B cell (primary cell): ENCODE measurements around the gene PLCG2. TPM values are rescaled to one million over a fixed set of nuclear protein-coding genes. Genes with fewer than 3 reads are reported as not detected.

ENCODE experiments used
- ATAC-seq: fragments of 200-7000 bp; cut with Tn5 transposase; one replicate; pipeline ENCODE4 v1.10.0; 2021; ENCODE audit warnings: low read depth, mild to moderate bottlenecking, moderate number of reproducible peaks, moderate library complexity
- CTCF ChIA-PET: fragments of 350-600 bp; sonication (Branson Sonifier 250); formaldehyde crosslinking; loops from one replicate; lab custom pipeline; 2021; ENCODE audit warnings: antibody characterized with exemption, inconsistent platforms; lab: Charles Lee
- POLR2A ChIA-PET: fragments of 350-600 bp; sonication (Branson Sonifier 250); formaldehyde crosslinking; loops from one replicate; lab custom pipeline; 2021; ENCODE audit warnings: antibody characterized with exemption; lab: Charles Lee
- DNase-seq: peaks from one replicate; pipeline ENCODE4 v3.0.0; 2013
- H2AFZ ChIP-seq: 2 replicates; pipeline ENCODE4 v1.6.1; 2012; ENCODE audit warnings: mild to moderate bottlenecking, low read depth, low read length; ENCODE audit not compliant: insufficient read depth, poor library complexity, severe bottlenecking
- H3K27ac ChIP-seq, 2 donors: 1 replicate in 1 of 2; 2 replicates in 1 of 2; pipeline ENCODE4 v1.5.1; 2012 to 2013; ENCODE audit warnings: low read length in 2 of 2, mild to moderate bottlenecking in 2 of 2, moderate library complexity in 1 of 2
- H3K27me3 ChIP-seq, 4 experiments: fragments of 200-600 bp in 1 of 4; sonication (generic) in 1 of 4; replicated peaks in 1 of 4; 1 replicate in 2 of 4; 2 replicates in 2 of 4; pipeline versions ENCODE4 v1.6.1 to v1.7.0; 2013 to 2016; ENCODE audit warnings: low read length in 3 of 4, mild to moderate bottlenecking in 2 of 4, mixed read lengths in 1 of 4, moderate library complexity in 1 of 4; ENCODE audit not compliant: insufficient read depth in 4 of 4, control insufficient read depth in 3 of 4; ENCODE audit errors: control extremely low read depth in 1 of 4
- H3K36me3 ChIP-seq, 2 experiments: replicated peaks in 1 of 2; 1 replicate in 1 of 2; 2 replicates in 1 of 2; pipeline versions ENCODE4 v1.6.1 to v1.7.1; 2013; ENCODE audit warnings: low read length in 1 of 2; ENCODE audit not compliant: insufficient read depth in 2 of 2, control insufficient read depth in 1 of 2; ENCODE audit errors: control extremely low read depth in 1 of 2, extremely low read depth in 1 of 2
- H3K4me1 ChIP-seq, 2 donors: fragments of 200-600 bp in 1 of 2; sonication (generic) in 1 of 2; 1 replicate in 1 of 2; 2 replicates in 1 of 2; pipeline versions ENCODE4 v1.5.1 to v1.6.1; 2013 to 2017; ENCODE audit warnings: low read length in 2 of 2; ENCODE audit not compliant: control insufficient read depth in 2 of 2, insufficient read depth in 2 of 2
- H3K4me2 ChIP-seq: replicated peaks from 2 replicates; pipeline ENCODE3; 2012; ENCODE audit warnings: mild to moderate bottlenecking, low read depth, low read length; ENCODE audit not compliant: poor library complexity, severe bottlenecking
- H3K4me3 ChIP-seq, 5 experiments: fragments of 200-600 bp in 1 of 5; sonication (generic) in 1 of 5; 1 replicate in 3 of 5; 2 replicates in 2 of 5; pipeline versions ENCODE4 v1.5.1 to v1.7.0; 2011 to 2016; ENCODE audit warnings: low read length in 4 of 5, mild to moderate bottlenecking in 4 of 5, low read depth in 2 of 5, control low read depth in 1 of 5, moderate library complexity in 1 of 5; ENCODE audit not compliant: insufficient read depth in 1 of 5; ENCODE audit errors: control extremely low read depth in 1 of 5, extremely low read depth in 1 of 5
- H3K79me2 ChIP-seq: fragments of 200-600 bp; sonication (generic); one replicate; pipeline ENCODE4 v1.6.0; 2016; ENCODE audit warnings: low read length; ENCODE audit not compliant: control insufficient read depth, insufficient read depth
- H3K9ac ChIP-seq: fragments of 200-600 bp; sonication (generic); 2 replicates; pipeline ENCODE4 v1.6.1; 2017; ENCODE audit warnings: mild to moderate bottlenecking, low read length, moderate library complexity
- H3K9me3 ChIP-seq, 3 donors: one replicate each; pipeline versions ENCODE4 v1.6.1 to v1.7.1; 2013; ENCODE audit warnings: low read length in 2 of 3; ENCODE audit not compliant: control insufficient read depth in 2 of 3, insufficient read depth in 1 of 3; ENCODE audit errors: control extremely low read depth in 1 of 3
- H4K20me1 ChIP-seq: 2 replicates; pipeline ENCODE4 v1.6.0; 2012; ENCODE audit warnings: mild to moderate bottlenecking, low read length; ENCODE audit not compliant: insufficient read depth, control insufficient read depth, poor library complexity, severe bottlenecking
- H3K27ac Mint-ChIP-seq: one replicate; pipeline ENCODE4 v1.8.0; 2021; ENCODE audit warnings: mixed read lengths
- H3K27me3 Mint-ChIP-seq: one replicate; pipeline ENCODE4 v1.8.0; 2021; ENCODE audit warnings: mixed read lengths
- H3K4me1 Mint-ChIP-seq: one replicate; pipeline ENCODE4 v1.8.0; 2021; ENCODE audit warnings: mixed read lengths
- H3K4me3 Mint-ChIP-seq: one replicate; pipeline ENCODE4 v1.8.0; 2021; ENCODE audit warnings: mixed read lengths
- H3K9me3 Mint-ChIP-seq: one replicate; pipeline ENCODE4 v1.8.0; 2022; ENCODE audit warnings: mixed read lengths; ENCODE audit not compliant: insufficient read depth
- CTCF ChIP-seq: fragments of 200-600 bp; IDR thresholded peaks from one replicate; pipeline ENCODE4 v1.8.0; 2022; ENCODE audit warnings: antibody characterized with exemption, mild to moderate bottlenecking
- EZH2 ChIP-seq: IDR thresholded peaks from 2 replicates; pipeline ENCODE4 v1.6.1; 2012; ENCODE audit warnings: borderline replicate concordance, low read depth, mild to moderate bottlenecking, moderate library complexity, low read length; ENCODE audit not compliant: insufficient read depth, poor library complexity, severe bottlenecking
- WGBS: methylation state at CpG from one replicate; pipeline ENCODE4 v1.1.5; 2013; ENCODE audit warnings: missing lambda C conversion rate; ENCODE audit not compliant: insufficient coverage; 5-methylcytosine and 5-hydroxymethylcytosine counted together
- intact Hi-C: fragments of 100-400 bp; cut with micrococcal nuclease; formaldehyde crosslinking; loops from one replicate; pipeline ENCODE4 v1.10.0; 2022
- polyA plus RNA-seq: library from polyadenylated mRNA; depleted of rRNA; stranded (reverse); fragments of >200 nt; gene quantifications from 2 replicates; pipeline ENCODE4 v1.2.3, GENCODE V29; 2012
- total RNA-seq, 2 donors: library from RNA; stranded (reverse); fragments of 120-200 nt in 1 of 2; gene quantifications; 1 replicate in 1 of 2; 2 replicates in 1 of 2; pipeline versions ENCODE4 v1.2.3 to v1.2.4, GENCODE V29; 2013 to 2022

PLCG2 gene
- total and polyA plus RNA-seq, 2 donors (not counting 1 experiment from before 2014, with no cell fraction given), result 194 to 812 TPM

DNA sequence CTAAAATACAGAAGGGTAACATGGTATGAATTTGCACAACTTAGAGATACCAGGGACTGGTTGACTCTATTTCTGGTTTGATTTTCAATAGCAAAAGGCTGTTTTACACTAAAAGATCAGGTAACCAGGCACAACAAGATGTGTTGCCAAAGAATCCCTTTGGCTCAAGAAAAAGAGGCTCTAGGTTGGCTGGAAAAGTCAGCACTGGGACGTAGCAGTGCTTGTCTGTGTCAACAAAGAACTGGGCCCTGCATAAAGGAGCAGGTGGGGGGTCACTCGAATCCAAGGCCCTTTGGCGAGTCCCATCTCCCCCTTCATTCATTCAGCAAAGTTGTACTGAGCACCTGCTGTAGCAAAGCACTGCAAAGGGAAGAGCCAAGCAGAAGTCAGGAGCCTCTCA, 213.8 kb downstream of the PLCG2 start:
- Mint-ChIP-seq H3K4me3 (no peak overlapping the region), H3K4me1 (no peaks in the 10 kb centered on the region), H3K9me3 (no peaks in the 10 kb centered on the region), H3K27me3 (no peaks in the 10 kb centered on the region), H3K27ac (no peak overlapping the region)
- Histone ChIP-seq H3K4me2 (no peak overlapping the region), H3K36me3 (peaks cover 0 to 5% of the 10 kb centered on the region in 2 experiments), H4K20me1 (no peaks in the 10 kb centered on the region), H3K9me3 (no peaks in the 10 kb centered on the region), H3K4me3 (no peak overlapping the region), H3K27me3 (no peaks in the 10 kb centered on the region), H3K4me1 (no peaks in the 10 kb centered on the region), H3K79me2 (no peaks in the 10 kb centered on the region), H2AFZ (no peak overlapping the region), H3K27ac (no peak overlapping the region), H3K9ac (no peak overlapping the region)
- no peak for TF ChIP-seq EZH2
- TF ChIP-seq CTCF, result no peak
- WGBS, result 94% methylated on average over 3 of the region's 3 CpGs
- intact Hi-C loops, result no loop called here
- ChIA-PET POLR2A (no interaction called here), CTCF (no interaction called here)
- ATAC-seq (no peak), DNase-seq (no peak)

GRCh38 chr16:81994485-81994884, 215.4 kb downstream of the PLCG2 start:
- Histone ChIP-seq H3K9ac (no peak overlapping the region), H2AFZ (no peak overlapping the region), H3K4me3 (no peak overlapping the region), H3K4me1 (no peaks in the 10 kb centered on the region), H3K9me3 (no peaks in the 10 kb centered on the region), H3K36me3 (peaks cover 0 to 11% of the 10 kb centered on the region in 2 experiments), H3K79me2 (no peaks in the 10 kb centered on the region), H3K4me2 (no peak overlapping the region), H3K27me3 (no peaks in the 10 kb centered on the region), H3K27ac (no peak overlapping the region), H4K20me1 (no peaks in the 10 kb centered on the region)
- intact Hi-C loops, result no loop called here
- Mint-ChIP-seq H3K9me3 (no peaks in the 10 kb centered on the region), H3K4me1 (no peaks in the 10 kb centered on the region), H3K27me3 (no peaks in the 10 kb centered on the region), H3K27ac (no peak overlapping the region), H3K4me3 (no peak overlapping the region)
- ChIA-PET CTCF (no interaction called here), POLR2A (no interaction called here)
- DNase-seq (peak; percentile 5), ATAC-seq (no peak)
- 85% methylated on average over 2 of the region's 5 CpGs for WGBS
- no peak for TF ChIP-seq EZH2
- TF ChIP-seq CTCF, result no peak
